Upper lobe of right lung (tissue), 1 donor: ENCODE data around the gene ZNF182. TPM values are rescaled to one million over a fixed set of nuclear protein-coding genes. Genes with fewer than 3 reads are reported as not detected.

Experiments
- ATAC-seq: fragments of 200-7000 bp; cut with Tn5 transposase; one replicate; pipeline ENCODE4 v1.9.1; 2020; ENCODE audit warnings: mild to moderate bottlenecking, moderate library complexity
- DNase-seq: peaks from one replicate; pipeline ENCODE4 v3.0.0-alpha.2; 2020
- H3K27ac ChIP-seq: fragments of 200-600 bp; one replicate; pipeline ENCODE4 v1.8.0; 2022
- H3K27me3 ChIP-seq: fragments of 200-600 bp; one replicate; pipeline ENCODE4 v1.8.0; 2022; ENCODE audit warnings: mild to moderate bottlenecking
- H3K36me3 ChIP-seq: fragments of 200-600 bp; one replicate; pipeline ENCODE4 v1.8.0; 2022
- H3K4me1 ChIP-seq: fragments of 200-600 bp; one replicate; pipeline ENCODE4 v1.8.0; 2022
- H3K4me3 ChIP-seq: fragments of 200-600 bp; one replicate; pipeline ENCODE4 v1.8.0; 2022; ENCODE audit warnings: mild to moderate bottlenecking
- H3K9me3 ChIP-seq: fragments of 200-600 bp; one replicate; pipeline ENCODE4 v1.8.0; 2022
- CTCF ChIP-seq: fragments of 200-600 bp; IDR thresholded peaks from one replicate; pipeline ENCODE4 v1.8.0; 2022; ENCODE audit warnings: antibody characterized with exemption
- intact Hi-C: fragments of 100-400 bp; cut with DNase I; formaldehyde crosslinking; loops from one replicate; pipeline ENCODE4 v1.11.0; 2022
- total RNA-seq: library from RNA; stranded (reverse); fragmentation: NEBNext Ultra II Directional; extraction: Animal tissue kit (Norgen Biotek cat#: 25700); gene quantifications from one replicate; pipeline ENCODE4 v1.2.1, GENCODE V29; 2021
- donor health status: DM: no; HTN: yes; CAD: no; lungs with severe emphysema.

The ZNF182 gene
- total RNA-seq, 1 donor from 2014 or later = 5.0 TPM

GRCh38 chrX:48002319-48002718, 1.5 kb downstream of the ZNF182 start:
- Histone ChIP-seq H3K4me3 (no peak overlapping the region), H3K27ac (no peak overlapping the region)

GRCh38 chrX:48001260-48001659, 2.5 kb downstream of the ZNF182 start:
- no peaks in the 10 kb centered on the region for H3K4me1 ChIP-seq
- no peak overlapping the region for H3K4me3 ChIP-seq
- DNase-seq = no peak
- no peaks in the 10 kb centered on the region for H3K36me3 ChIP-seq
- ATAC-seq = no peak
- no peaks in the 10 kb centered on the region for H3K27me3 ChIP-seq
- TF ChIP-seq CTCF = no peak
- intact Hi-C loops = no loop called here
- no peak overlapping the region for H3K27ac ChIP-seq
- no peaks in the 10 kb centered on the region for H3K9me3 ChIP-seq

More at GRCh38 chrX:48002319-48002718, 1.5 kb downstream of the ZNF182 start:
- Histone ChIP-seq H3K36me3 (no peaks in the 10 kb centered on the region), H3K9me3 (no peaks in the 10 kb centered on the region), H3K4me1 (no peaks in the 10 kb centered on the region), H3K27me3 (no peaks in the 10 kb centered on the region)
- intact Hi-C loops = no loop called here
- no peak for DNase-seq
- ATAC-seq = no peak
- TF ChIP-seq CTCF = no peak

GRCh38 chrX:47992669-47993068, 11.1 kb downstream of the ZNF182 start:
- ATAC-seq = no peak
- no peak for TF ChIP-seq CTCF
- no peak for DNase-seq
- intact Hi-C loops = no loop called here
- H3K27ac ChIP-seq = no peak overlapping the region
- no peaks in the 10 kb centered on the region for H3K9me3 ChIP-seq
- H3K27me3 ChIP-seq = no peaks in the 10 kb centered on the region
- H3K36me3 ChIP-seq = no peaks in the 10 kb centered on the region
- no peak overlapping the region for H3K4me3 ChIP-seq
- no peaks in the 10 kb centered on the region for H3K4me1 ChIP-seq

- intact Hi-C loops = no loop called here
- no peak overlapping the region for H3K27ac ChIP-seq
- DNase-seq = no peak
- no peak overlapping the region for H3K4me3 ChIP-seq
- no peak for ATAC-seq
- no peaks in the 10 kb centered on the region for H3K9me3 ChIP-seq
- H3K4me1 ChIP-seq = no peaks in the 10 kb centered on the region
- no peaks in the 10 kb centered on the region for H3K27me3 ChIP-seq
- TF ChIP-seq CTCF = no peak
- no peaks in the 10 kb centered on the region for H3K36me3 ChIP-seq
These were observed 11.8 kb downstream of the ZNF182 start for GRCh38 chrX:47992095-47992380.

GRCh38 chrX:47991263-47992094, 12.3 kb downstream of the ZNF182 start:
- Histone ChIP-seq H3K27me3 (no peaks in the 10 kb centered on the region), H3K36me3 (no peaks in the 10 kb centered on the region), H3K27ac (no peak overlapping the region), H3K4me1 (no peaks in the 10 kb centered on the region), H3K9me3 (no peaks in the 10 kb centered on the region), H3K4me3 (no peak overlapping the region)
- ATAC-seq = no peak
- no peak for DNase-seq
- intact Hi-C loops = no loop called here
- no peak for TF ChIP-seq CTCF
